HG02870 (cell line): ENCODE measurements around the gene CKB.
A peak's percentile ranks its signal among the peaks of the same experiment; 100 is the strongest.

Experiments
- ATAC-seq: cut with Tn5 transposase; IDR thresholded peaks from one replicate; pipeline ENCODE4 v1.9.1; 2021; ENCODE audit warnings: mild to moderate bottlenecking, moderate library complexity; ENCODE audit not compliant: unreplicated experiment

Gene CKB

DNA sequence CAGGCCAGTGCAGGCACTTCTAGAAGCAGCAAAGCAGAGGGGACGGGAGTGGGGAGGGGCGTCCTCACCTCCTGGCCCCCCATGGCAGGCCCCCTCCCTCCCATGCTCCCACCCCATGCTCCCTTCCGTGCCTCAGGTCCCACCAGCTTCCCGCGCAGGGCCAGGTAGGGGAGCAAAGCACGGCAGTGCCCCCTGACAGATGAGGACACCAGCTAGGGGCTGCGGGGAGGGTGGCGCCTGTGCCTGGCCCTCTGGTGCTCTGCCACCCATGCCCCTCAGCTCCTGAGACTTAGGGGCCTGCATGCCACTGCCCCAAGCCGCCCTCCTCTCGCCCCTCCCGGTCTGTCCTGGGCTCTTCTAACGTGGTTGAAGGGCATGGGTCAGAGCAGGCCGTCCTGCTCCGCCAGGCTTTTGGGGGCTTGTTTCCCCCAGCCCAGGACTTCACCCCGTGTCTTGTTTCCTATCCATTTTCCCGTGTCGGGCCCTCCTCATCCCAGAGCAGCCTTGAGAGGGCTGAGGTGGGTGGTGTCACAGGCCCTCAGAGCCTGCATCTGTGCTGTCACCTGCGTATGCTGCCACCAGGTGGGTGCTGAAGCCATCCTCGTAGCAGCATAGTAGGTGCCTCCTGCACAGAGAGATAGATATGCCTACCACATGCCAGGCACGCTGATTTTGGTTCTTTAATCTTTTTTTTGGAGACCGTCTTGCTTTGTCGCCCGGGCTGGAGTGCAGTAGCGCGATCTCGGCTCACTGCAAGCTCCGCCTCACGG, 16.6 kb upstream of the CKB start:
- ATAC-seq: no peak

DNA sequence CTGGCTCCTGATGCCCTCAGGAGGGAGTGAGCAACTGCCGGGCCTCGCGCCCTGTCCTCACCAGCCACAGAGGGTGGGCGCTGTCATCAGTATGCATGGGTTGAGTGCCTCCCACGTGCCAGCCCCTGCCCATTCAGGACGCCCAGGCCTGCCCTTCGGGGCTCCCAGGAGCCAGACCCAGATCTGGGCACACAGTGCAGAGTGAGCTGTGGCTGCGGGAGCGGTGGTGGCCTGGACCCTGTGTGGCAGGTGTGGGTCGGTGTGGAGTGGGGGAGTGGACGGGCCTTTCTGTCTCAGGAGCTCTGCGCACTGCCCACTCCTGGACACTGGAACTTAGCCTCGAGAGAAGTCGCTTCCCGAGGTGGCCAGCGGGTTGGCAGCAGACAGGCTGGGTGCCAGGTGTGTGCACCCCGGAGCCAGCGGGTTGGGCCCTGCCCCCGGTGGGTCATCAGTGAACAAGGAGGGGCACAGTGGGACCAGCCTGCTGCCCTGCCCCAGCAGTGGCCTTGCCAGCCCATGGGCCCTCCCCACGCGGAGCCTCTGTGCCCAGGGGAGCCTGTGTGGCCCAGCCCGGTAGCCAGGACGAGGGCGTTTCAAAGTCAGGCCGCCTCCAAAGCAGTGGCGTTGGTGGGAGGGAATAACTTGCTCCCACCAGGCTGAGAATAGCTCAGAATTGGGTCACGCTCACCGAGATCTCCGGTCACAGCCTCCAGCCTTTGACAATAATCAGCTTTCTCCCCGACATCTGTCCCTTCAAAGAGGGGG, 15.8 kb upstream of the CKB start:
- no peak for ATAC-seq

DNA sequence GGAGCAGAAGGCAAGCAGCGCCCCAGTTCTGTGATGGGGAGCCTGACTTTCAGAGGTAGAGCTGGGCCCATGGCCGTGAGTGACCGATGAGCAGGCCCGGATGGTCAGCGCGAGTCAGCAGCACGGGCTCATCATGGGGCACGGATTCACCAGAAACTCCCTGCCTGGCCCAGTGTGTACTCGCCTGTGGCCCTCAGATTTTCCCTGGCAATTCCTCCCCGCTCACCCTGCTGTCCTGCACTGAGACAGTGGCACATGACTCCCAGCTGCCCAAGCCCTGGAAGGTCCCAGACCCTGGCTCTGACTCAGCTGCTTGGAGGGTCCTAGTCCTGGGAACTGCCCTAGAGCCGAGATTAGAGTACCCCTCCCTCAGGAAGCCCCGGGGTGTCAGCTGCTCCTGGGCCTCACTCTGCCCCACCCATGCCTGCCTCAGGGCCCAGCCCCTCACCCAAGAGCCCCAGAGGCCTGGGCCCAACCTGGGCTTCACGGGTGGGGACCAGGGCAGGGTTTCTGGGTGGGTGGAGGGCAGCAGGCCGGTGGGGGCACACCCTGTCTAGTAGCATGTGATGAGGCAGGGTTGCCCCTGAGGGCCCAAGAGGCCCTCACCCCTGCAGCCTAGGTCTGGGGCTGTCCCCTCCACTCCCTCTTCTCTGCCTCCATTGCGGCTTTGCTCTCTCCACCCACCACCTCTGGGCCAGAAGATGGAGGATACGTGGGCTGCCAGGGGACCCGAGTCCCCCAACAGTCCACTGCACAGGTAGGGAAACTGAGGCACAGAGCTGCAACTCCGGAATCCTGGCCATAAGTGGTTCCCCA, 14.8 kb upstream of the CKB start:
- ATAC-seq: no peak

DNA sequence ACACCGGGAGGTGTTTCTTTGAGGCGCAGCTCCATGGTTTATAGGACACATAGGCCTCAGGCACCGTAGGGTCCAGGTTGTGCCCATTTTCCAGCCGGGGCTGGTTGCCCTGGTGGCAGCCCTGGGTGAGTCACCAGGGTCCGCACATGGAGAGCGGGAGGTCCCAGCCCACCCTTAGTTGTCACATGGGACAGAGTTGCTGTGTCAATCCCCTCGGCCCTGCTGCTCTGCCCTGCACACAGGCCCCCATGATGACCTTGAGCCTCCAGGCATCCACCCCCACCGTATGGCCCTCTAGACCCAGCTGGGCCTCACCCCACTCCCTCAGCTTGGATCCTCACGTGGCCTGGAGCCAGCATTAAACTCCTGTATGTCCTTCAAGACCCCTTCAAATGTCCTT, 14.1 kb upstream of the CKB start:
- ATAC-seq: no peak

DNA sequence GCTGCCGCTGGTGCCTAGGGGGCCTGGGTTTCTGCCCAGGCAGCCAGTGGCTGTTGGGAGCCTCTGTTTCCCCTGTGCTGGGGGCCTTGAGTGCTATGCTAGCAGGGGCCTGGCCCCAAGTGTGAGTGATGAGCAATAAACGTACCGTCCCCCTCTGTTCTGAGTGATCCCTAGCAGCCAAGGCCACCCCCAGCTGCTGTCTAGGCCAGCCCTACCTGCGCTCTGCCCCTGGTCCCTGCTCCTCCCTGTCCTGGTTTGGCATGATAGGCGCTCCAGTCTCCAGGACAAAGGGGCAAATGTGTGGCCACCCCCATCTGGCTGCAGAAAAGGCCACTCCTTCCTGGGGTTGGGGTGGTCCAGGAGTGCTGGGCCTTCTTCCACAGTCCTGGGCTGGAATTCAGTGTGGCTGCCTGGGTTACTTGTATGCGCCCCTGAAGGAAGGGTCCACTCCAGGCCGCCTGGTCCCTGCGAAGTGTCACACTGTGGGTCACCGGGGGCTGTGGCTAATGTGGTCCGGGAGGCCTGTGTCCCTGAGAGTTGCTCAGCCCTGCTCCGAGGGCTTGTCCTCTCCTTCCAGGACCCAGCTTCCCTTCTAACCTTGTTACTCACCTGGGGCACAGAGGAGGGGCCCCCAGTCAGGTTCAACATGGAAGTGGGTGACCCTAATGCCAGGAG, 13.4 kb upstream of the CKB start:
- no peak for ATAC-seq

DNA sequence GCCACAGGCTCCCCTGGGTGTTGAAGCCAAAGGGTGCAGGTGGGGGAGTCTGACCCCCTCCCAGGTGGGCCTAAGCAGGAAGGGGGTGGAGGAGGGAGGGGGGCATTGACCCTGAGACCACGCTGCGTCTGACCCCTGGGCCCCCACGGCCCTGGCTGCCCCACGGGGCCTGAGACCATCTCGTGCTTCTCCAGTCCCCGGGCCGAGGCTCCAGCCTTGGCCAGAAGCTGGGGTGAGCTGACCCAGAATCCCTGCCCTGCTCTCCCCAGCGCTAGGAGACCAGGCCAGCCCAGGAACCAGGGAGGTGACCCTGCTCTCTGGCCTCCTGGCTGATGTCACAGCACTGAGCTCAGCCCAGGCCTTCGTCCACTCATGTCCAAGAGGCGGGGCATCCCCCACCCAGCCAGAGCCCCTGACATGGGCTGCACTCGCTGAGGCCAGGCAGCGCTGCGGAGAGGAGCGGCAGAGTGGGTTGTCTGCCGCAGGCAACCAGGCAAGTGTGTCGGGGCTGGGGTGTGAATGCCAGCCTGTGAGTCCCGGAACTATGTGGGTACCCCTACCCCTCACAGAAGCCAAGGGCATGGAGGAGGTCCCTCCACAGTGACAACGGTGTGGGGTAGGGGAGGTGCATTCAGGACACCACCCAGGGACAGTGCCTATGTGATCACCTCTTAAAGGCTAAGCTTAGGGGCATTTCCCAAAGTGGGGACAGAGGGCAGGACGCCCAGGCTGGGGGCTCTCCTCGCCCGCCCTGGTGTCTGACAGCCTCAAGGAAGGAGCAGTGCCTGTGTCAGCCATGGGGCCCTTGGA, 12.7 kb upstream of the CKB start:
- no peak for ATAC-seq

DNA sequence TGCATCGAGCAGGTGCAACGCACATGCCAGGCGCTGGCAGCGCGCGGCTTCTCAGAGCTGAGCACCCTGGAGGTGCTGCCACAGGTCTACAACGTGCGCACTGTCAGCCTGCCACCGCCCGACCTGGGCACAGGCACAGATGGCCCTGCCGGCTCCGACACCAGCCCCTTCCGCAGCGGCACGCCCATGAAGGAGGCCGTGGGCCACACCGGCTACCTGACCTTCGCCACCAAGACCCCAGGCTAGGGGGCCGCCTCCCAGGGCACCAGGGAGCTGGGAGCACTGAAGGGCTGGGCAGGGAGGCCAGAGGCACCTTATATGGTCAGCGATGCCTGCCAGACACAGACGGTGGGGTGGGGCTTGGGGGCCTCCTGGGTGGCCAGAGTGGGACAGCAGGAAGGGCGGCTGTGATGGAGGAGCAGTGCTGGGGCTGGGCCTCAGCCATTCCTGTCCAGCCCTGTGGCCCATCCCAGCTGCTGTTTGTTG, 12.0 kb upstream of the CKB start:
- ATAC-seq: no peak

DNA sequence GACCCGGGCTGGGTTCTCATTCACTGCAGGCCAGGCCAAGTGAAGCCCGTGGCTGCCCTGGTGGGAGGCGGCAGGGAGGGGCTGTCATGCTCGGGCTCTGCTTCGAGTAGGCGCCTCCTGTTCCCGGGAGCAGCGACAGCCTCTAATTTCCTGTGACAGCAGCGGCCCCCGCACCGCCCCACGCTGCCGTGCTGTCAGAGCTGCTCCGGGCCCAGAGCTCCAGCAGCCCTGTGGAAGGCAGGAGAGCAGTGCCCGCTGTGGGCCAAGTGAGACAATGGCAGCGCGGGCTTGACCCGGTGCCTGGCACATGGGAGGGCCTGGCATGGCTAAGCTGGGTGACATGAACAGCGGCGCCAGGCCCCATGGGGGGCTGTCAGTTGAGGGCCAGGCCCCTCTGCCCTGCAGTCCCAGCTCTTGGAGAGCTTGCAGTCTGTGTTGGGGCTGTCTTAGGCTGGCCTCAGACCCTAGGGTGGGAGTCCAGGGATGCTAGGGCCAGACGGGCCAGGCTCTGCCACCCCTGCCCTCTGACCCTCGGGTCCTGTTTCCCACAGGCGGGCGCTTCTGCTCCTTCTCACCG, 11.5 kb upstream of the CKB start:
- no peak for ATAC-seq

DNA sequence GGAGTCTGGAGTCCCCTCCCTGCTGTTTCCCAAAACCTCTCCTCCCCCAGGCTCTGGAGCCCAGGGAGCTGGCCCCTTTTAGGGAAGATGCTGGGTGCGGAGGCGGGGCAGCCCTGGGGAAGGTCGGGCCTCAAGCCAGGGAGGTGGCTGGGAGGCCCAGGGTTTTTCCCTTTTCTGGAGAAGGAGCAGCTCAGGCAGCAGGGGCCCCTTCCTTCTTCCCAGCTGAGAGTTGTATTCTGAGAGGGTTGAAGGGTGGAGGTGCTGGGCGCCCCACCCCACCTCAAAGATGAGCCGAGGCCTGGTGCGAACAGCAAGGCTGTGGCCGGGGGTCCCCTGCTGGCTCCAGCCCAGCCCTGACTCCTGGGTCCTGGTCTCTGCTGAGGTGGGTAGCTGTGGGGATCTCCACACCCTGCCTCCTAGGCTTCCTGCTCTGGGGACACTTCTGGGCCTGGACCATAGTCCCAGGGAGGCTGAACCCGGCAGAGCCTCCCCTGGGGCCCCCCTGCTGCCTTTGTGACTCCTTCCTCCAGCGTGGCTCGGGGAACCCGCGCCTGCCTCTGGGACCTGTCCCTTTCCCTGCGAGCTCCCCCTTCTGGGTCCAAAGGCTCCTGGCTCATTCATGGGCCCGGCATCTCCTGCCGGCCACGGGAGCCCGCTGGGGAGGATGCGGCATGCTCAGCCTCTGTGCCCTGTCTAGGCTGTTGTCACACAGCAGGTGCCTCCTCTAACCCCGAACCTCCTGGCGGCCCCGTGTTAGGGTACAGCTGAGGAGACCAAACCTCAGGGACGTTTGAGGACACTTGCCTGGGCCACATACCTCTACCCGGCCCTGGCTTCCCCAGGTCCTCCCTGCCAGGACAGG, 10.7 kb upstream of the CKB start:
- ATAC-seq: no peak

DNA sequence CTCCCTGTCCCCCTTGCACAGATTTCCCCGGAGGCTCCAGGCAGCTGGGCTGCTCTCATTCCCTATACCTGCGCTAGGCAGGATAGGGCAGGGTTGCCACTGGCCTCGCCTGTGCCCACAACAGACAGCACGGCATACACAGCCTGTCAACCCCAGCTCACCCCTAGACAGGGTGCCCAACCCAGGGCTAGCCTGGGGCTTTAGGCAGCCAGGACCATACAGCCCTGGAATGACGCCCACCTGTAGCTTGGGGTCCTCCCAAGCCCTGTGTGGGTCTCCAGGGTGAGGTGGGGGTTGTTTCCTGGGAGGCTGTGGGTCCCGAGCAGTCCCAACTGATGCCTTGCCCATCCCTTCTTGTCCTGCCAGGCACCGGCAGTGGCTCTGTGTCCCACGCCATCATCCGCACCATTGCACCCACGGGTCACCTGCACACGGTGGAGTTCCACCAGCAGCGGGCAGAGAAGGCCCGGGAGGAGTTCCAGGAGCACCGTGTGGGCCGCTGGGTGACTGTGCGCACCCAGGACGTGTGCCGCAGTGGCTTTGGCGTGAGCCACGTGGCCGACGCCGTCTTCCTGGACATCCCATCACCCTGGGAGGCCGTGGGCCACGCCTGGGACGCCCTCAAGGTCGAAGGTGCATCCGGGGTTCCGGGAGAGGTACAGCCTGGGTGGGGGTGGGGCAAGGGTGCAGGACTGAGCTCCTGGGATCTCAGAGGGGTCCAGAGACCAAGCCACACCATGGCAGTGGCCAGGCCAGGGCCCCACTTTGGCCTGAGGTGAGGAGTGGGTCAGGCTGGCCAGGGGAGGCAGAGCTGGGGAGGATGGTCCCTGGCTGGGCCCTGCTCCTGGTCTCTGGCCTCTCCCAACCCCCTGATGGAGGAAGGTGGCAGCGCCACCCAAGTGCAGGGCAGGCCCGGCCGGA, 9.8 kb upstream of the CKB start:
- ATAC-seq: no peak

DNA sequence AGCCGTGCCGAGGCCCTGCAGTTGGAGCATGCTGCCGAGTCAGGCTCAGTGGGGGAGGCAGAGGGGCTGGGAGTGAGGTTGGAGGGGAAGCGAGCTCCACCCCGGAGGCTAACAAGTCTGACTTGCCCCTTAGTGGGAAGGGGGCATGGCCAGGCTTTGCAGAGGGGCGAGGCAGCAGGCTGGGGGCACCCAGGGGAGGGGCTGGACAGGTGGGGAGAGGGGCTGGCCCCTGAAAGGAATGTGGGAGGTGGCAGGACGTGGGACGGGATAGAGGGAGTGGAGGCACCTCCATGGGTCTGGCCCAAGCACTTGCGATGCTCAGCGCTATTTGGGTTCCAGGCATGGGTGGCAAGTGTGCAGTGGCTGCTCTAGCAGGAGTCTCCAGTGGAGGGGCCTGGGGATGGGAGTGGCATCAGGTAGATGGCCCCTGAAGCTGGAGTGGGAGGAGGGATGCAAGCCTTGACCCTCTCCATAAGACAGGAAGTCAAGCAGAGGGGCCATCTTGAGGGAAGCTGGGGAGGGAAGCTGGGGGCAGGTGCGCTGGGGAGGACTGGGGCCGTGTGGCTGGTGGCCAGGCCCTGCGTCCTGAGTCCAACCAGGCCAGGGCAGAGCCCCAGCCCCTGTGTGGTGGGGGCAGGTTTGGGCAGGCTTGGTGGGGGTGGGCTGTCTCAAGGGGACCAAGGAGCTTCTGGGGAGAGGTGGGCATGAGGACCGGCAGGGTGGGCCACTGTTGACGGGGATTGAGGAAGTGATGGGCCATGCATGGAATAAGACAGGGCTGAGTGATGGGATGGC, 9.0 kb upstream of the CKB start:
- ATAC-seq: no peak

DNA sequence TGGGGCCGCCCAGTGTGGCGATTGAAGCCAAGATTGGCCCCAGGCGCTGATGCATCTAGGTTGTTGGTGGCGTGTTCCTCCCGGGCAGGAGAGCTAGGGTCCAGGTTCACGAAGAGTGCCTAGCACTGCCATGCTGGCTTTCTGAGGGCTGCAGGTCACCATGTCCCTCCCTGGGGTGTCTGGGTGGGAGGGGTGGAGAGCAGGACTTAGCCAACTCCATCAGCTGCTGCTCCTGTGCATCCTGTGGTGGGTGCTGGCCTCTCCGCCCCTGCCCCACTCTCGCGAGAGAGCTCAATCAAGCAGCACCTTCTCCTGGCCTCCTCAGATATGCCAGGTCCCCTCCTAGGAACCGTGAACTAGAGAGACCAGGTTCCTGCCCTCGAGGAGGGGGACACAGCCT, 8.2 kb upstream of the CKB start:
- ATAC-seq: no peak

DNA sequence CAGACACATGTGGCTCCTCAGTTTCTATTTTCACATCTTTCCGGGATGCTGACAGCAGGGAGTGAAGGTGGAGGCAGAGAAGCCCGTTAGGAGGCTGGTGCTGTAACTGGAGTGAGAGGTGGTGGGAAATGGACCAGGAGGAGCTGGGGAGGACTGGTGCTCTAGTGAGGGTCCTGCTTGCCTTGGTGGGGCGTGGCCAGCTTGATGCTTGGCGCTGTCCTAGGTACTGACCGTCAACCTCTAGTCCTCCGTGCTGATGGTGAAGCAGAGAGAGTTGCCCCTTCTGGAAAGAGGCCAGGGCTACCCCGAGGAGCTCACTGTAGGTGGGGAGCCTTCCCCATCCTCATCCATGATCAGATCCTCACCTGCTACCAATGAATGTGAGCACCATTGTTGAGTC, 7.8 kb upstream of the CKB start:
- no peak for ATAC-seq

DNA sequence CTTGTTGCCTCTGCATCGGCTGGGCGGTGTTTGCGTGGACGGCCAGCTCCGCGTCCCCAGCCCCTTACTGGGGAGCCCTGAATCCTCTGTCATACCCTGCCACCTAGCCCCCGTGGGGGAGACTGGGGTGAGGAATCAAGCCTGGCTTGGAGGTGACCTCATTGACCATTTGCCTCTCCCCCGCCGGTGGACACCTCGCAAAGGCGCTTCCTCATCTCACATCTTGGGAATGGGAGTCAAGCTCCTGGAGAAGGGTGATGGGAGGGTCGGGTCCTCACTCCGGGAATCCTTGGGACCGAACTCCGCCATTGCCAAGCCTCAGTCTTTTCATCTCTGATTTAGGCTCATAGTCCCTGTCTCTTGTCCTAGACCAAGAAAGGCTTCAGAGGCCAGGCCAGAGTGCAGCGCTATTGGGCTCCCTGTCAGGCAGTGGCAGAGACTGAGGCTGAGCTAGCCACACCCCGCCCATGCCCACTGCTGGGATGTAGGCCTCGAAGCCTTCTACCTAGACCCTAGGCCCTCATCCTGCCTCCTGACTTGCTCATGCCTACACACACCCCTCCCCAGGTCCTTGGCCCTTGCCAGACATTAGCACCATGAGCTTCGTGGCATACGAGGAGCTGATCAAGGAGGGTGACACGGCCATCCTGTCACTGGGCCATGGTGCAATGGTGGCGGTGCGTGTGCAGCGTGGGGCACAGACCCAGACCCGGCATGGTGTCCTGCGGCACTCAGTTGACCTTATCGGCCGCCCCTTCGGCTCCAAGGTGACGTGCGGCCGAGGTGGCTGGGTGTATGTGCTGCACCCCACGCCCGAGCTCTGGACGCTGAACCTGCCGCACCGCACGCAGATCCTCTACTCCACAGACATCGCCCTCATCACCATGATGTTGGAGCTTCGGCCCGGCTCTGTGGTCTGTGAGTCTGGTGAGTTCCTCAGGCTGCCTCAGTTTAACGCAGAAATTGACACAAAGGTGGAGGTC, 7.0 kb upstream of the CKB start:
- no peak for ATAC-seq

DNA sequence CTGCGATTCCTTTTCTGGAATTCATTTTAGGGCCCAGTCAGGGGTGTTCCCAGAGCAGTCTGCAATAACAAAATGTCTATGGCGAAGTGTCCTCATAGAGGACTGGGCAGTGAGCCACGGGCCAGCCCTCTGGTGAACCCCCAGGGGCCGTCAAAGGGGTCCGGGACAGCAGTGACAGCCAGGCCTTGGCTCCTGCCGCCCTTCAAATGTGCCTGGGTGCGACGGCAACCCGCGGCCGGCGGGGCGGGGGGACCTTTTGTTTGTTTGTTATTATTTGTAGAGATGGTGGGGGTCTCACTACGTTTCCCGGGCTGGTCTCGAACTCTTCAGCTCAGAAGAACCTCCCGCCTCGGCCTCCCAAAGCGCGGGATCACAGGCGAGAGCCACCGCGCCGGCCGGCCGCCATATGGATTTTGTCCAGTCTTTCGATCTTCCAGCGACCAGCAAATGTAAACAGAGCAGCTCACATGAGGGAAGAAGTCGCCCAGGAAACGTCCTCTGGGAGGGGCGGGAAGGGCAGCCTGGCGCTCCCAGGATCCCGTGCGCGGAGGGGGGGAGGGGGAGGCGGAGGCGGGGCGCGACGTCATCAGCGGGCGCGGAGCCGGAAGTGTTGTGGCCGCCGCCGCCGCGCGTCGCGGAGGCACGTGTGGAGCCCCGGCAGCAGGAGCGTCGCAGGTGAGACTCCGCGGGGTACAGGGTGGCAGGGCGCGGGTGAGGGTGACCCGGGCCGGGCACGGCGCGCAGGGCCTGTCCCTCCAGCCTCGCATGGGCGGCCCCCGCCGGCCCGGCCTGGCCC, 6.2 kb upstream of the CKB start, which contains the start of gene TRMT61A:
TSS of gene TRMT61A (plus strand) at position 610 of the 796 bp plus-strand sequence. CDS start 783 bp downstream, outside the sequence.
- ATAC-seq: peak; percentile 31
